EL (cell line): Measurements from ENCODE around the gene PEX10.
A peak's percentile ranks its signal among the peaks of the same experiment; 100 is the strongest.

ENCODE experiments used
- DNase-seq: peaks from one replicate; pipeline ENCODE4 v3.0.0-alpha.2; 2016

Gene PEX10

DNA sequence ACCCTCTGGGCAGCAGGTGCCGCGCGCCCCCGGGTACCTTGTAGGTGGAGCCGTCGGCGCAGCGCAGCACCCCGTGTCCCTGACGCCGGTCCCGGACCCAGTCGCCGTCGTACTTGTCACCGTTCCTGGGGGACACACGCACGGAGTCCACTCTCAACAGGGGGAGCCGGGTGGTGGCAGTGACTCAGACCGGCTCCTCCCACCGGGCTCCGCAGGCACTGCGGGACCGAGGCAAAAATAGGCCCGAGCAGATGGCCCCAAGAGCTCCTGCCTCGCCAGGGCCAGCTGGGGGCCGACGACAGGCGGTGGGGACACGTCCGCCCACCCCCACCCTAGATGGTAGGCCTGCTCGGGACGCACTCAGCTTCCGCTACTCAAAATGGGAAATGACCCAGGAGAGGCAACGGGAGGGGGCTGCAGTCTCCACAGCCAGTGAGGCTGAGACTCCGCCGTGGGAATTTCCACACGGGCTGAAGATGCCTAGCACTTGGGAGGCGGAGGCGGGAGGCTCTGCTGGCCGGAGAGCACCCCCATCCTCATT lies 27.4 kb downstream of the PEX10 start:
- DNase-seq: no peak

DNA sequence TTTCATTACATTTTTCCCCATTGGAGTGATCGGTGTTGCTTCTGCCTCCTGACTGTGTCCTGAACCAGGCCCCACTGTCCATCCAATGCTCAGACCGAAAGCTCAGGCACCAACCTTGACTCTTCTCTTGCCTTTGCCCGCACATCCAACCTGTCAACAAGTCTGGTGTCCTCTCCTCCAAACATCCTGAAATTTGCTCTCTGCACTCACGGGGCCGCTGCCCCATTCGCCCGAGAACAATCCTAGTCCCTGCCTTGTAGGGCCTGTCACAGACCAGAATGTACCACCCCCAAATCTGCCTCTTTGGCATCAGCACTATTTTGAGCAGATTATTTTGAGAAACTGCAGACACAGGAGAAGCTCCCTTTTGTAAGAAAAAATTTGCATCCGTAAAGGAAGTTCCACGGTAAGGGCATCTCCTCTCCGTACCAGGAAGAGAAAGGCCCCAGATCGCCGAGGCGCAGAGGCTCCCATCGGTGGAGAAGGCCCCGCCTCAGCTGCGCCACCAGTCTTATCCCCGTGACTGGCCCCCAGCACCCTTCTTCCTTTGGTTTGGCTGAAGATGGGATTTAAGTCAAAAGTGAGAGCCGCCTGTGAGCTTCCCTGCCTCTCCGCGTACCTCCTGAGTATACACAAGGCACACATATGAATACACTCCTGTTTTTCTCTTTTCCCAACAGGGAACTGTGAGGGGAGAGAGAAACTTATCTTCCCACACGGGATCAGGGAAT lies 28.1 kb downstream of the PEX10 start:
- DNase-seq: no peak

- no peak for DNase-seq
Observed at GRCh38 chr1:2383576-2383975, 28.8 kb downstream of the PEX10 start.

DNA sequence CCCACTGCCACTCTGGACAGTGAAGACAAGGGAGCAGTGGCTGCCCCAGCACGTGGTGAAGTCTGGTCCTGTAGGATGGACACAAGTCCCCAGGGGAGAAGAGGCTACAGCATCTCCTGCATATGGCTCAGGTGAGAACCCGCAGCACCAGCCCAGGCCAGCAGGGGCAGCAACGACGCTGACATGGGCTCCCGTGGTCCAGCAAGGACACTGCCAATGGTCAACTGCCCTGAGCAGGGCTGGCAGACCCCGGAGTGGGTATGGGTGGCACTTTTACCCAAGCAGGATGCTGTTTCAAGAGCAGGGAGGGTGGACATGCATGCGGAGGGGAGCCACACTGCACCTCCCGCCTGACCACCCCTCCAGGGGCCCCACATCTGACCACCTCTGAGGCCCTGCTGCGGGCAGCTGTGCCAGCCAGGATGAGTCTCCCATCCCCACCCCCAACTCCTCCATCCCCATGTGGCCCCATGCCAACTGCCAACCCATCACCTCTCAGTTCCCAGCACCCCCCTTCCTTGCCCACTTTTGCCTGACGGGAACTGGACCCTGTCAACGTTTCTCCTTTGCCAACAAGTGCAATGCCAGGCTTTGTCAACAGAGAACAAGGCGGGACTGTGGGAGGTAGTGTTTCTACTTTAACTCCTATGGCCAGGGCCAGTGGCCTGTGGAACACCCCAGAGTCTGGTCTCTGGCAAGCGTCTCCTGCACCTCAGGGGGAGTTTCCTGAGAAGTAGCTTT lies 29.6 kb downstream of the PEX10 start:
- peak; percentile 30 for DNase-seq

GRCh38 chr1:2381741-2382620 lies 30.4 kb downstream of the PEX10 start:
- DNase-seq: peak; percentile 75

DNA sequence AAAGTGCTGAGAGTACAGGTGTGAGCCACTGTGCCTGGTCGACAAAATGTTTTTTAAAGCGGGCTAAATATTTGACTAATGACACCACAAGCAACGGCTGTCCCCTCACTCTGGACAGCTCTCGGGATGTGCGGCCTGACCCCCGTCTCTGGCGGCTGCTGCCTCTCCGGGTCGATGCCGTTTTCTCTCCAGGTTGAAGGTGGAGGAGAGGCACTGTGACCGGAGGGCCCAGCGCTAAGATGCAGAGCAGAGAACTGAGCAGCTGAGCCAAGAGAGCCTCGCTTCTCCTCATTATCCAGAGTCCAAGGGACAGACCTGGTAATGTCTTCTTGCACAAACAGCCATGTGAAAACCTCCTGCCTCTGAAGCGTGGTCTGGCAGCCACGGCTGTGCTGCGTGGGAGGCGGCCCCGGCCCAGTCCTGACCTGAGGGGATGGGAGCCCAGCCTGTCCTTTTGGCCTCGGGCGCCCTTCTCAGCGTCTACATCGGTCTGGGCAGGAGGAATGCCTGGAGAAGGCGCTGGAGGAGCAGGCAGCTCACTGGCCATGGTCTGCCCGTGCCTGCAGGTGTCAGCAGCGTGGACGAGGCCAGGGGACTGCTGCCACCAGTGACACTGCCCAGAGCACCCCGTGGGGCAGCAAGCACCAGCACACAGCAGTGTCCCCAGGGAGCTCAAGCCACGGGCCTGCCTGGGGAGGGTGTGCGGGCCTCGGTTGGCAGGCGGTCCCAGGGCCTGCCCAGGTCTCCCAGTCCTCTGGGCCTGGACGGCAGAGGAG lies 31.4 kb downstream of the PEX10 start:
- no peak for DNase-seq

DNA sequence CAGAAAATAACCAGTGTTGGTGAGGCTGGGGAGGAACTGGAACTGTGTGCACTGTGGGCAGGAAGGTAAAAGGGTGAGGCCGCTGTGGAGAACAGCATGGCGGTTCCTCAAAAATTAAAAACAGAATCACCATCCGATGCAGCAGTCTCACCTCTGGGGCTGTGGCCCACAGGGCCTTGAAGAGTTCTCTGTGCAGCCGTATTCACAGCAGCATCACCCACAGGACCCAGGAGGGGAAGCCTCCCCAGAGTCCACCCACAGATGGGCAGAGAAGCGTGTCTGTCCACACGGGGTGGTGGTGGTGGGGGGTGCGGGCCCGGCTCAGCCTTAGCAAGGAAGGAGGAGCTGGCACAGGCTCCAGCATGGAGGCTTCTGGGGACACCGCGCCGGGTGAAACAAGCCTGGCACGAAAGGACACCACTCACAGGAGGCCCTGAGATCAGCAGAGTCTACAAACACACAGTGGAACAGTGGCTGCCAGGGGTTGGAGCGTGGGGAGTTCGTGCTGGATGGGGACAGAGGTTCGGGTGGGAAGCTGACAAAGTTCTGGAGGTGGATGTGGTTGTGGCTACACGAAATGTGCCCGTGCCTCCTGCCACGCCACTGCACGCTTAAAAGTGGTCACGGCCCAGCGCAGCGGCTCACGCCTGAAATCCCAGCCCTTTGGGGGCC lies 32.5 kb downstream of the PEX10 start:
- no peak for DNase-seq

- no peak for DNase-seq
Observed at GRCh38 chr1:2378956-2379732, 33.2 kb downstream of the PEX10 start.

GRCh38 chr1:2378441-2378851 lies 33.9 kb downstream of the PEX10 start:
- no peak for DNase-seq

GRCh38 chr1:2377751-2378440 lies 34.5 kb downstream of the PEX10 start:
- DNase-seq: no peak

DNA sequence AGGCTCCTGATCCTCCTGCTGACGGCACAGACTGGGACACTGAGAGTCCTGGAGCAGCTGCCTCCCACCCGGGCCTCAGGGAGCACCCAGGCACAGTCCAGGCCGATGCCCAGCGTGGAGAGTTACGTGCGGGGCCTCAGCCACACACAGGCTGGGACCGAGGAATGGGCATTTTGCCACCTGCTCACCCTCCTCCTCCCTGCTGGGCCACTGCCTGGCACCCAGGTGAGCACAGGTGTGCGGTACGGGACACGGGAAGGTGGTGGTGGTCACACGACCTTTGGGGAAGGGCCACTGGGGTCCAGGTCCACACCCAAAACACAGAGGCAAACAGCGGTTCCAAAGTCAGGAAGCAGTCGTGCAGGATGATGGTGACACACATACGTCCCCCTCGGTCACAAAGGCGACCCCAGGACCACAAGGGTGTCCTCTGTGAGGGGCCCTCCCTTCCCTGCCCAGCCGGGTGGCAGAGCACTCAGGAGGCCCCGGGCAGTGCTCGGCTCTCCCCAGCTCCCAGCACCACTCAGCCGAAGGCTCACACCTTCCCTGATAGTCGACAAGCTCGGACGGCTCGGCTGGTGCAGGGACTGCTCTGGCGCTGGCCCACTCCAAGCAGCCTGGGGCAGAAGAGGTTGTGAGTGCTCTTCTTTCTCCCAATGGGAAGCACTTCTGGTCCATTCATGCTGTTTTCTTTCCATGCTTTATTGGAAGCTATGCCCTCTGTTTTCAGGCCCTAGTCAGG lies 35.3 kb downstream of the PEX10 start:
- no peak for DNase-seq

- no peak for DNase-seq
Observed at GRCh38 chr1:2376261-2376741, 36.1 kb downstream of the PEX10 start.

GRCh38 chr1:2375923-2376260 lies 36.5 kb downstream of the PEX10 start:
- no peak for DNase-seq

DNA sequence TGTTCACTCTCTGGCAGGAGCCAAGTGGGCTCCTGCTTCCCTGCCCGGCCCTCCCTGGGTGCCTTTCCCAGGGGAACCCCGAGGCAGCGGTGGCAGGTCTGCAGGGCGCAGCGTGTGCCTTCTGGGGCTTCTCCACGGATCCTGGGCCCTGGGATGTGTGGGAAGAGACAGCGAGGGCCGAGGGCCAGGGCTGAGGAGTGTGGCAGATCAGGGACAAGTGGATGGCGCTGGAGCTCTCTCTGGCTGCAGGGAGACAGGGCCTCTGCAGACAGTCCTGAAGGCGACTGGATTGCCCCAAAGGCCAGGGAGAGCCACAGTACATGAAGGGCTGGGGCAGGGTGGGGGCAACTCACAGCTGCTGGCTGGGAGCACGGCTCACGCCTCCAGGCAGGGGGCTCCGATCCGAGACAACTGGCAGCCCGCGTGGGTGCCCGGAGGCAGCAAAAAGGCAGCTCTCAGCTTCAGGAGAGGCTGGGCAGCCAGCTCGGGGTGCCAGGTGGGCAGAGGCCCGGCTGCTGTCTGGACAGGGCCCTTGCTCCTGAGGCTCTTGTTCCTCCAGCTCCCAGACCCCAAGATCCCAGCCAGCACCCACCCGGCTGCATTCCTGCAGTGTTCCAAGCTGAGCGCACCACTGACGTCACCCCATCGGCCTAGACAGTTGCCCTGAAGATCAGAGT lies 37.0 kb downstream of the PEX10 start:
- DNase-seq: no peak

DNA sequence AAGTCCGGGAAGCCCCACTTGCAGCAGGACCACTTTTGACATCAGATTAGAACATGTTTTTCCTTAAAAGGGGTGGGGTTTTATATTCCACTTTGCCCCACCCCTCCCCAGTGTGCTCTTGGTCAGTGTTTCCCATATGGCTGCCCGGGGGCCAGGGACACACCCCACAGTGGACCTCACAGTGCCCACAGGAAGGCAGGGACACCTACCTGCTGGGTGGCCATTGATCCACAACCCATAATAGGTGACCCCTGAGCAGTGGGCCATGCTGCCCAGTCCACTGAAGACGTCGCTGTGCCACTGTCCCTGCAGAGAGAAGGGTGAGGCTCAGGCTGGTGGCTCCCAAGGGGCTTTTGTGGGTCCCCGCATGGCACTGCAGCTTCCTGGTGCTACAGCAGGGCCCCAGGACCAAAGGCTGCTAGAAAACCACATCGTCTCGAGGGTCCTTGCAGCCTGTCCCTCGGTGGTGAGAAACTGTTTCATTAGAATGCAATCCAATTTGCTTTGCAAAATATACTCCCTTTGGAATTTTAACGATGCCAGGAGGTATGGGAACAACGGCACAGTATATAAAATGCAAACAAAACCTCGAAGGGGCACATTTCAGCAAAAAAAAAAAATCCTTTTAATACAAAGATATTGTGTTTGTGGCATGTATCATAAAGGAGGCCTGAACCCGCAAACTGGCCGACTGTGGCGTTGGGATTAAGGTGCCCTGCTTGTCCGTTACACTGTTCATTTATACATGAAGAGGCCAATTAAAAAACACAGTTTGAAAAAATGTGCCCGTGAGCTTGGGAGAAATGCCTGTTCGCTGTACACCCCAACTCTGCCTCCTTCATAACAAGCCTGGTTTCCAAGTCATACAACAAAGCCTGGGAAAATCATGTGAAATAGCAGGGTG lies 37.9 kb downstream of the PEX10 start:
- DNase-seq: no peak

- DNase-seq: no peak
Observed at GRCh38 chr1:2373551-2374251, 38.7 kb downstream of the PEX10 start.
